Measurements from ENCODE around the gene CCSER1. TPM values are rescaled to one million over a fixed set of nuclear protein-coding genes. Genes with fewer than 3 reads are reported as not detected.

Gene CCSER1
- total and polyA plus RNA-seq, 4 donors = 0.18 to 2.3 (median 1.2) TPM

DNA sequence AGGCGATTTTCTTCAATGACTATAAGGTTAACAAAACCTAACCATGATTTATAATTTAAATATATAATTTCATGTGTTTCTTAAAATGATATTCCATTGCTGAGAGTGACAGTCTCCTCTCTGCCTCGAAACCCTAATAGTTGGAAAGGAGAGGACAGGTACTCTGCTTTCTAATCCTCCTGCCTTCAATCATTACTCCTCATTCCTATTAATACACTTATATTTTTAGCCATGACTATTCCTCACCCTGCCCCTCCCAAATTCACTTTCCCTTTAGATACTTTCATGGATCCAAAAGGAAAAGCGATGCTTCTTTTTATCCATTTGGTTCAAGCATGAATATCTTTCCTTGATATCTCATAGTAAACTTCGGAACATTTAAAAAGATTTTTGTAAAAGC, 418.2 kb downstream of the CCSER1 start:
- Histone ChIP-seq H3K4me1 (ENCODE audit: control insufficient read depth in 4 of 4, insufficient read depth in 4 of 4, low read length in 3 of 4) (no peaks in the 10 kb centered on the region), H3K9ac (ENCODE audit: low read depth in 1 of 2, low read length in 2 of 2) (no peak overlapping the region), H3K27ac (ENCODE audit: low read depth in 1 of 2, low read length in 2 of 2) (no peak overlapping the region), H3K36me3 (ENCODE audit: control insufficient read depth in 4 of 4, insufficient read depth in 3 of 4, low read depth in 1 of 4, low read length in 3 of 4) (no peaks in the 10 kb centered on the region), H3K27me3 (ENCODE audit: control insufficient read depth in 4 of 4, insufficient read depth in 4 of 4, low read length in 3 of 4) (no peaks in the 10 kb centered on the region), H3K4me3 (ENCODE audit: low read depth in 1 of 3, low read length in 3 of 3) (no peak overlapping the region), H3K9me3 (ENCODE audit: control insufficient read depth in 4 of 4, low read length in 3 of 4) (no peaks in the 10 kb centered on the region)
- DNase-seq (ENCODE audit: low spot score) = no peak
- TF ChIP-seq TAF1 (conservative IDR thresholded peaks at IDR 0.05) = no peak
- no peak for TF ChIP-seq FOXA2 (IDR thresholded peaks at IDR 0.05)
- no peak for TF ChIP-seq JUND (IDR thresholded peaks at IDR 0.05)
- TF ChIP-seq, protein P1, sequence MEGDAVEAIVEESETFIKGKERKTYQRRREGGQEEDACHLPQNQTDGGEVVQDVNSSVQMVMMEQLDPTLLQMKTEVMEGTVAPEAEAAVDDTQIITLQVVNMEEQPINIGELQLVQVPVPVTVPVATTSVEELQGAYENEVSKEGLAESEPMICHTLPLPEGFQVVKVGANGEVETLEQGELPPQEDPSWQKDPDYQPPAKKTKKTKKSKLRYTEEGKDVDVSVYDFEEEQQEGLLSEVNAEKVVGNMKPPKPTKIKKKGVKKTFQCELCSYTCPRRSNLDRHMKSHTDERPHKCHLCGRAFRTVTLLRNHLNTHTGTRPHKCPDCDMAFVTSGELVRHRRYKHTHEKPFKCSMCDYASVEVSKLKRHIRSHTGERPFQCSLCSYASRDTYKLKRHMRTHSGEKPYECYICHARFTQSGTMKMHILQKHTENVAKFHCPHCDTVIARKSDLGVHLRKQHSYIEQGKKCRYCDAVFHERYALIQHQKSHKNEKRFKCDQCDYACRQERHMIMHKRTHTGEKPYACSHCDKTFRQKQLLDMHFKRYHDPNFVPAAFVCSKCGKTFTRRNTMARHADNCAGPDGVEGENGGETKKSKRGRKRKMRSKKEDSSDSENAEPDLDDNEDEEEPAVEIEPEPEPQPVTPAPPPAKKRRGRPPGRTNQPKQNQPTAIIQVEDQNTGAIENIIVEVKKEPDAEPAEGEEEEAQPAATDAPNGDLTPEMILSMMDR (IDR thresholded peaks at IDR 0.05; ENCODE audit: low read depth, low read length, missing input control) = no peak
- no peak for TF ChIP-seq RXRA (IDR thresholded peaks at IDR 0.05)
- TF ChIP-seq, protein P2, sequence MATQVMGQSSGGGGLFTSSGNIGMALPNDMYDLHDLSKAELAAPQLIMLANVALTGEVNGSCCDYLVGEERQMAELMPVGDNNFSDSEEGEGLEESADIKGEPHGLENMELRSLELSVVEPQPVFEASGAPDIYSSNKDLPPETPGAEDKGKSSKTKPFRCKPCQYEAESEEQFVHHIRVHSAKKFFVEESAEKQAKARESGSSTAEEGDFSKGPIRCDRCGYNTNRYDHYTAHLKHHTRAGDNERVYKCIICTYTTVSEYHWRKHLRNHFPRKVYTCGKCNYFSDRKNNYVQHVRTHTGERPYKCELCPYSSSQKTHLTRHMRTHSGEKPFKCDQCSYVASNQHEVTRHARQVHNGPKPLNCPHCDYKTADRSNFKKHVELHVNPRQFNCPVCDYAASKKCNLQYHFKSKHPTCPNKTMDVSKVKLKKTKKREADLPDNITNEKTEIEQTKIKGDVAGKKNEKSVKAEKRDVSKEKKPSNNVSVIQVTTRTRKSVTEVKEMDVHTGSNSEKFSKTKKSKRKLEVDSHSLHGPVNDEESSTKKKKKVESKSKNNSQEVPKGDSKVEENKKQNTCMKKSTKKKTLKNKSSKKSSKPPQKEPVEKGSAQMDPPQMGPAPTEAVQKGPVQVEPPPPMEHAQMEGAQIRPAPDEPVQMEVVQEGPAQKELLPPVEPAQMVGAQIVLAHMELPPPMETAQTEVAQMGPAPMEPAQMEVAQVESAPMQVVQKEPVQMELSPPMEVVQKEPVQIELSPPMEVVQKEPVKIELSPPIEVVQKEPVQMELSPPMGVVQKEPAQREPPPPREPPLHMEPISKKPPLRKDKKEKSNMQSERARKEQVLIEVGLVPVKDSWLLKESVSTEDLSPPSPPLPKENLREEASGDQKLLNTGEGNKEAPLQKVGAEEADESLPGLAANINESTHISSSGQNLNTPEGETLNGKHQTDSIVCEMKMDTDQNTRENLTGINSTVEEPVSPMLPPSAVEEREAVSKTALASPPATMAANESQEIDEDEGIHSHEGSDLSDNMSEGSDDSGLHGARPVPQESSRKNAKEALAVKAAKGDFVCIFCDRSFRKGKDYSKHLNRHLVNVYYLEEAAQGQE (IDR thresholded peaks at IDR 0.05) = no peak
- TF ChIP-seq HNF4G (IDR thresholded peaks at IDR 0.05) = no peak
- no peak for TF ChIP-seq FOXA1 (IDR thresholded peaks at IDR 0.05)
- TF ChIP-seq, protein P3, sequence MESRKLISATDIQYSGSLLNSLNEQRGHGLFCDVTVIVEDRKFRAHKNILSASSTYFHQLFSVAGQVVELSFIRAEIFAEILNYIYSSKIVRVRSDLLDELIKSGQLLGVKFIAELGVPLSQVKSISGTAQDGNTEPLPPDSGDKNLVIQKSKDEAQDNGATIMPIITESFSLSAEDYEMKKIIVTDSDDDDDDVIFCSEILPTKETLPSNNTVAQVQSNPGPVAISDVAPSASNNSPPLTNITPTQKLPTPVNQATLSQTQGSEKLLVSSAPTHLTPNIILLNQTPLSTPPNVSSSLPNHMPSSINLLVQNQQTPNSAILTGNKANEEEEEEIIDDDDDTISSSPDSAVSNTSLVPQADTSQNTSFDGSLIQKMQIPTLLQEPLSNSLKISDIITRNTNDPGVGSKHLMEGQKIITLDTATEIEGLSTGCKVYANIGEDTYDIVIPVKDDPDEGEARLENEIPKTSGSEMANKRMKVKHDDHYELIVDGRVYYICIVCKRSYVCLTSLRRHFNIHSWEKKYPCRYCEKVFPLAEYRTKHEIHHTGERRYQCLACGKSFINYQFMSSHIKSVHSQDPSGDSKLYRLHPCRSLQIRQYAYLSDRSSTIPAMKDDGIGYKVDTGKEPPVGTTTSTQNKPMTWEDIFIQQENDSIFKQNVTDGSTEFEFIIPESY (IDR thresholded peaks at IDR 0.05) = no peak
- no peak for TF ChIP-seq NR2F2 (IDR thresholded peaks at IDR 0.05)
- no peak for TF ChIP-seq RAD21 (IDR thresholded peaks at IDR 0.05)
- TF ChIP-seq HNF4A (conservative IDR thresholded peaks at IDR 0.05) = no peak
- 84% methylated on average over 4 of the region's 4 CpGs for WGBS

DNA sequence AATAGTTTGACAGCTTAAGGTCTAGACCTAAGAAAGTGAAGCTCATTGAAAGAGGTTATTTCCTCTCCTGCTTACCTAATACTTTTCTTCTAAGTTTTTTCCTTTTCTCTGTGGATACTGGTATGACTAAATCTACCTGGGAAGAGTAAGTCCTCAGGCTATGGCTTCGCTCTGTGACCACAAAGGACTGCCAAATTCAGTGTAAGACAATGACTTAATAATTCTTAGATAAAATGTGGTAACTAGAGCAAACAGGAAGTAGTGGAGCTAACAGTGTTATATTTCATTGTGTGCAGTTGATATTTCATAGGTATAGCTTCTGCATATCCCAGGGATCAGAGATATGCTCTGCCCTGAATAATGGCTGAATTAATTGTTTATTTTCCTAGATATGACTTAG, 418.9 kb downstream of the CCSER1 start:
- whole genome bisulfite sequencing = 66% methylated on average over 1 of the region's 1 CpG
- TF ChIP-seq EGR1 (IDR thresholded peaks at IDR 0.05; ENCODE audit: low read depth in 2 of 2) (no peak), GABPA (IDR thresholded peaks at IDR 0.05 in 1 of 2, conservative IDR thresholded peaks at IDR 0.05 in 1 of 2) (no peak), YY1 (IDR thresholded peaks at IDR 0.05) (no peak), FOXA1 (IDR thresholded peaks at IDR 0.05) (no peak), RAD21 (IDR thresholded peaks at IDR 0.05) (no peak), FOXA2 (IDR thresholded peaks at IDR 0.05) (no peak), TAF1 (conservative IDR thresholded peaks at IDR 0.05) (no peak), RXRA (IDR thresholded peaks at IDR 0.05) (no peak)
- TF ChIP-seq, protein P4, sequence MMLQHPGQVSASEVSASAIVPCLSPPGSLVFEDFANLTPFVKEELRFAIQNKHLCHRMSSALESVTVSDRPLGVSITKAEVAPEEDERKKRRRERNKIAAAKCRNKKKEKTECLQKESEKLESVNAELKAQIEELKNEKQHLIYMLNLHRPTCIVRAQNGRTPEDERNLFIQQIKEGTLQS (IDR thresholded peaks at IDR 0.05) = no peak
- TF ChIP-seq, protein P2 (IDR thresholded peaks at IDR 0.05) = no peak
- TF ChIP-seq, protein P5, sequence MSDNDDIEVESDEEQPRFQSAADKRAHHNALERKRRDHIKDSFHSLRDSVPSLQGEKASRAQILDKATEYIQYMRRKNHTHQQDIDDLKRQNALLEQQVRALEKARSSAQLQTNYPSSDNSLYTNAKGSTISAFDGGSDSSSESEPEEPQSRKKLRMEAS (IDR thresholded peaks at IDR 0.05) = no peak
- TF ChIP-seq, protein P3 (IDR thresholded peaks at IDR 0.05) = no peak

More for the DNA sequence above, 418.9 kb downstream of the CCSER1 start:
- no peak overlapping the region for H3K27ac ChIP-seq (ENCODE audit: low read depth in 1 of 2, low read length in 2 of 2)
- no peak for DNase-seq (ENCODE audit: low spot score)
- H3K27me3 ChIP-seq (ENCODE audit: control insufficient read depth in 4 of 4, insufficient read depth in 4 of 4, low read length in 3 of 4) = no peaks in the 10 kb centered on the region
- H3K9me3 ChIP-seq (ENCODE audit: control insufficient read depth in 4 of 4, low read length in 3 of 4) = no peaks in the 10 kb centered on the region
- H3K9ac ChIP-seq (ENCODE audit: low read depth in 1 of 2, low read length in 2 of 2) = no peak overlapping the region
- no peaks in the 10 kb centered on the region for H3K4me1 ChIP-seq (ENCODE audit: control insufficient read depth in 4 of 4, insufficient read depth in 4 of 4, low read length in 3 of 4)
- H3K36me3 ChIP-seq (ENCODE audit: control insufficient read depth in 4 of 4, insufficient read depth in 3 of 4, low read depth in 1 of 4, low read length in 3 of 4) = no peaks in the 10 kb centered on the region
- no peak overlapping the region for H3K4me3 ChIP-seq (ENCODE audit: low read depth in 1 of 3, low read length in 3 of 3)

Data from liver (tissue), 9 donors.